T-helper 17 cell (primary cell): ENCODE data around the gene CRLF2. TPM values are rescaled to one million over a fixed set of nuclear protein-coding genes. Genes with fewer than 3 reads are reported as not detected.
"Not testable (repeated sequence)": the region's sequence is repeated elsewhere in the genome, so short reads cannot be mapped to it uniquely, and the experiment has no call there.

Experiments used
- ATAC-seq: fragments of 150-1000 bp; cut with Tn5 transposase; 2 replicates; pipeline ENCODE4 v1.10.0; 2021; ENCODE audit warnings: mild to moderate bottlenecking, moderate library complexity
- DNase-seq, 3 donors: peaks; one replicate each; pipeline versions ENCODE4 v3.0.0 to v3.0.0-alpha.2; 2020 to 2021
- H3K9me3 ChIP-seq: one replicate; pipeline ENCODE4 v1.7.0; 2013; ENCODE audit warnings: low read length, mild to moderate bottlenecking; ENCODE audit not compliant: control insufficient read depth, poor library complexity, severe bottlenecking
- H3K27ac Mint-ChIP-seq: one replicate; pipeline ENCODE4 v1.8.0; 2022; ENCODE audit warnings: mild to moderate bottlenecking, moderate library complexity, mixed read lengths
- H3K27me3 Mint-ChIP-seq: one replicate; pipeline ENCODE4 v1.8.0; 2022; ENCODE audit warnings: mixed read lengths
- H3K36me3 Mint-ChIP-seq: one replicate; pipeline ENCODE4 v1.8.0; 2022; ENCODE audit warnings: low read depth, mixed read lengths
- H3K4me1 Mint-ChIP-seq: one replicate; pipeline ENCODE4 v1.8.0; 2022; ENCODE audit warnings: mild to moderate bottlenecking, mixed read lengths
- H3K4me3 Mint-ChIP-seq: one replicate; pipeline ENCODE4 v1.8.0; 2022; ENCODE audit warnings: mild to moderate bottlenecking, moderate library complexity, mixed read lengths
- total RNA-seq, 4 donors: library from RNA in 2 of 4; stranded (reverse) in 2 of 4; gene quantifications; one replicate each; pipeline ENCODE4 v1.2.3 and lab custom pipeline; 2022 to 2026

Gene CRLF2
- total RNA-seq, 2 donors from 2014 or later = 0.26 to 0.40 TPM

GRCh38 chrX:1228101-1228500, 15.7 kb upstream of the CRLF2 start:
- not testable (repeated sequence) for DNase-seq, ATAC-seq, H3K36me3 Mint-ChIP-seq, H3K4me3 Mint-ChIP-seq, H3K27me3 Mint-ChIP-seq, H3K9me3 ChIP-seq, H3K27ac Mint-ChIP-seq, H3K4me1 Mint-ChIP-seq

GRCh38 chrX:1226249-1226648, 13.8 kb upstream of the CRLF2 start:
- no peak for ATAC-seq
- Mint-ChIP-seq H3K4me3 (no peak overlapping the region), H3K27ac (no peak overlapping the region), H3K27me3 (no peaks in the 10 kb centered on the region), H3K36me3 (no peaks in the 10 kb centered on the region), H3K4me1 (no peaks in the 10 kb centered on the region)
- H3K9me3 ChIP-seq = no peaks in the 10 kb centered on the region
- DNase-seq = no peak

GRCh38 chrX:1224954-1225353, 12.5 kb upstream of the CRLF2 start:
- H3K4me1 Mint-ChIP-seq = no peaks in the 10 kb centered on the region
- H3K4me3 Mint-ChIP-seq = no peak overlapping the region
- no peaks in the 10 kb centered on the region for H3K9me3 ChIP-seq
- no peak overlapping the region for H3K27ac Mint-ChIP-seq
- H3K27me3 Mint-ChIP-seq = no peaks in the 10 kb centered on the region
- ATAC-seq (no peak), DNase-seq (no peak)
- no peaks in the 10 kb centered on the region for H3K36me3 Mint-ChIP-seq

- H3K36me3 Mint-ChIP-seq = no peaks in the 10 kb centered on the region
- no peak overlapping the region for H3K4me3 Mint-ChIP-seq
- ATAC-seq (no peak), DNase-seq (no peak)
- H3K27ac Mint-ChIP-seq = no peak overlapping the region
- no peaks in the 10 kb centered on the region for H3K27me3 Mint-ChIP-seq
- H3K9me3 ChIP-seq = no peaks in the 10 kb centered on the region
- no peaks in the 10 kb centered on the region for H3K4me1 Mint-ChIP-seq
Measured at GRCh38 chrX:1223242-1223600, 10.8 kb upstream of the CRLF2 start.

GRCh38 chrX:1222531-1223241, 10.2 kb upstream of the CRLF2 start:
- no peak overlapping the region for H3K27ac Mint-ChIP-seq
- H3K4me1 Mint-ChIP-seq = no peaks in the 10 kb centered on the region
- no peaks in the 10 kb centered on the region for H3K36me3 Mint-ChIP-seq
- H3K27me3 Mint-ChIP-seq = no peaks in the 10 kb centered on the region
- H3K9me3 ChIP-seq = no peaks in the 10 kb centered on the region
- DNase-seq (no peak), ATAC-seq (no peak)
- H3K4me3 Mint-ChIP-seq = no peak overlapping the region

GRCh38 chrX:1221296-1221845, 8.9 kb upstream of the CRLF2 start:
- ATAC-seq (no peak), DNase-seq (no peak)
- Mint-ChIP-seq H3K36me3 (no peaks in the 10 kb centered on the region), H3K27me3 (no peaks in the 10 kb centered on the region), H3K4me3 (no peak overlapping the region), H3K4me1 (no peaks in the 10 kb centered on the region), H3K27ac (no peak overlapping the region)
- no peaks in the 10 kb centered on the region for H3K9me3 ChIP-seq

- Mint-ChIP-seq H3K36me3 (no peaks in the 10 kb centered on the region), H3K27me3 (no peaks in the 10 kb centered on the region), H3K4me3 (no peak overlapping the region), H3K4me1 (no peaks in the 10 kb centered on the region), H3K27ac (no peak overlapping the region)
- DNase-seq = no peak
- no peak for ATAC-seq
- H3K9me3 ChIP-seq = no peaks in the 10 kb centered on the region
Measured at GRCh38 chrX:1218286-1218685, 5.8 kb upstream of the CRLF2 start.

- no peak overlapping the region for H3K27ac Mint-ChIP-seq
- peaks cover 3% of the 10 kb centered on the region for H3K36me3 Mint-ChIP-seq
- H3K4me1 Mint-ChIP-seq = peaks cover 6% of the 10 kb centered on the region
- H3K27me3 Mint-ChIP-seq = no peaks in the 10 kb centered on the region
- H3K9me3 ChIP-seq = no peaks in the 10 kb centered on the region
- no peak overlapping the region for H3K4me3 Mint-ChIP-seq
- DNase-seq = no peak
- ATAC-seq = no peak
Measured at GRCh38 chrX:1215123-1215823, 2.8 kb upstream of the CRLF2 start.

GRCh38 chrX:1213971-1214370, 1.5 kb upstream of the CRLF2 start:
- H3K27ac Mint-ChIP-seq = no peak overlapping the region
- ATAC-seq = no peak
- H3K27me3 Mint-ChIP-seq = no peaks in the 10 kb centered on the region
- H3K4me3 Mint-ChIP-seq = no peak overlapping the region
- H3K36me3 Mint-ChIP-seq = peaks cover 3% of the 10 kb centered on the region
- H3K9me3 ChIP-seq = no peaks in the 10 kb centered on the region
- peaks cover 6% of the 10 kb centered on the region for H3K4me1 Mint-ChIP-seq
- DNase-seq = no peak

GRCh38 chrX:1210844-1211243, 1.6 kb downstream of the CRLF2 start:
- H3K27ac Mint-ChIP-seq = no peak overlapping the region
- no peak for ATAC-seq
- H3K27me3 Mint-ChIP-seq = no peaks in the 10 kb centered on the region
- no peaks in the 10 kb centered on the region for H3K9me3 ChIP-seq
- peaks cover 16% of the 10 kb centered on the region for H3K4me1 Mint-ChIP-seq
- DNase-seq = no peak
- H3K36me3 Mint-ChIP-seq = peaks cover 3% of the 10 kb centered on the region
- H3K4me3 Mint-ChIP-seq = no peak overlapping the region

- ATAC-seq = no peak
- Mint-ChIP-seq H3K4me3 (peak overlapping the region; percentile 76), H3K4me1 (peaks cover 16% of the 10 kb centered on the region), H3K27me3 (no peaks in the 10 kb centered on the region), H3K27ac (peak overlapping the region; percentile 79), H3K36me3 (peaks cover 4% of the 10 kb centered on the region)
- H3K9me3 ChIP-seq = no peaks in the 10 kb centered on the region
- DNase-seq = no peak
Measured at GRCh38 chrX:1207496-1208025, 4.9 kb downstream of the CRLF2 start.

GRCh38 chrX:1205681-1206611, 6.5 kb downstream of the CRLF2 start:
- H3K36me3 Mint-ChIP-seq = peaks cover 2% of the 10 kb centered on the region
- ATAC-seq = peak; percentile 68
- peak in 1 of 3 donors; percentile 6 for DNase-seq
- no peaks in the 10 kb centered on the region for H3K9me3 ChIP-seq
- peaks cover 9% of the 10 kb centered on the region for H3K4me1 Mint-ChIP-seq
- H3K27me3 Mint-ChIP-seq = no peaks in the 10 kb centered on the region
- H3K27ac Mint-ChIP-seq = no peak overlapping the region
- peak overlapping the region; percentile 66 for H3K4me3 Mint-ChIP-seq

- H3K4me3 Mint-ChIP-seq = no peak overlapping the region
- ATAC-seq (no peak), DNase-seq (no peak)
- no peaks in the 10 kb centered on the region for H3K27me3 Mint-ChIP-seq
- no peaks in the 10 kb centered on the region for H3K4me1 Mint-ChIP-seq
- no peaks in the 10 kb centered on the region for H3K9me3 ChIP-seq
- H3K27ac Mint-ChIP-seq = no peak overlapping the region
- peaks cover 2% of the 10 kb centered on the region for H3K36me3 Mint-ChIP-seq
Measured at GRCh38 chrX:1202251-1202650, 10.2 kb downstream of the CRLF2 start.
